Adipocyte (in vitro differentiated cells): ENCODE results near the gene DAAM1.

Source experiments
- DNase-seq: peaks from one replicate; pipeline ENCODE4 v3.0.0-alpha.2; 2015; ENCODE audit warnings: low read depth
- H3K27me3 ChIP-seq: replicated peaks from 2 replicates; pipeline ENCODE4 v1.7.0; 2013; ENCODE audit warnings: mild to moderate bottlenecking, low read length, moderate library complexity; ENCODE audit not compliant: control insufficient read depth, insufficient read depth
- H3K36me3 ChIP-seq: 2 replicates; pipeline ENCODE4 v1.7.0; 2013; ENCODE audit warnings: low read length, mild to moderate bottlenecking, moderate library complexity; ENCODE audit not compliant: control insufficient read depth, insufficient read depth, severe bottlenecking
- H3K4me1 ChIP-seq: 2 replicates; pipeline ENCODE4 v1.7.0; 2013; ENCODE audit warnings: mild to moderate bottlenecking, low read length, moderate library complexity; ENCODE audit not compliant: control insufficient read depth, insufficient read depth
- H3K4me3 ChIP-seq: 2 replicates; pipeline ENCODE4 v1.7.0; 2013; ENCODE audit warnings: mild to moderate bottlenecking, low read length, moderate library complexity
- H3K9ac ChIP-seq: 2 replicates; pipeline ENCODE4 v1.7.0; 2013; ENCODE audit warnings: mild to moderate bottlenecking, low read length, moderate library complexity
- H3K9me3 ChIP-seq: 2 replicates; pipeline ENCODE4 v1.7.0; 2013; ENCODE audit warnings: mild to moderate bottlenecking, low read length, moderate library complexity; ENCODE audit not compliant: control insufficient read depth

Gene DAAM1

GRCh38 chr14:59187802-59188460 lies 536 bp upstream of the DAAM1 start:
- Histone ChIP-seq H3K4me3 (peak overlapping the region; percentile 95), H3K27me3 (no peaks in the 10 kb centered on the region), H3K9ac (peak overlapping the region; percentile 89), H3K36me3 (no peaks in the 10 kb centered on the region), H3K4me1 (peaks cover 16% of the 10 kb centered on the region), H3K9me3 (no peaks in the 10 kb centered on the region)
- DNase-seq = peak; percentile 53

GRCh38 chr14:59189091-59189785 lies 771 bp downstream of the DAAM1 start:
- H3K9ac ChIP-seq = peak overlapping the region; percentile 88
- H3K27me3 ChIP-seq = no peaks in the 10 kb centered on the region
- H3K36me3 ChIP-seq = no peaks in the 10 kb centered on the region
- H3K4me1 ChIP-seq = peaks cover 14% of the 10 kb centered on the region
- peak; percentile 74 for DNase-seq
- peak overlapping the region; percentile 95 for H3K4me3 ChIP-seq
- H3K9me3 ChIP-seq = no peaks in the 10 kb centered on the region

GRCh38 chr14:59189786-59190368 lies 1.4 kb downstream of the DAAM1 start:
- Histone ChIP-seq H3K27me3 (no peaks in the 10 kb centered on the region), H3K4me3 (peak overlapping the region; percentile 95), H3K9me3 (no peaks in the 10 kb centered on the region), H3K4me1 (peaks cover 12% of the 10 kb centered on the region), H3K9ac (peak overlapping the region; percentile 88), H3K36me3 (no peaks in the 10 kb centered on the region)
- DNase-seq = peak; percentile 92

- Histone ChIP-seq H3K36me3 (no peaks in the 10 kb centered on the region), H3K9me3 (no peaks in the 10 kb centered on the region), H3K4me1 (peaks cover 12% of the 10 kb centered on the region), H3K27me3 (no peaks in the 10 kb centered on the region), H3K9ac (peak overlapping the region; percentile 88), H3K4me3 (peak overlapping the region; percentile 95)
- peak; percentile 25 for DNase-seq
These were observed 1.9 kb downstream of the DAAM1 start for GRCh38 chr14:59190372-59190771.

- Histone ChIP-seq H3K9ac (no peak overlapping the region), H3K9me3 (no peaks in the 10 kb centered on the region), H3K4me3 (no peak overlapping the region), H3K27me3 (no peaks in the 10 kb centered on the region), H3K4me1 (peaks cover 13% of the 10 kb centered on the region), H3K36me3 (no peaks in the 10 kb centered on the region)
- no peak for DNase-seq
These were observed 7.4 kb downstream of the DAAM1 start for GRCh38 chr14:59195912-59196311.

GRCh38 chr14:59197695-59198262 lies 9.3 kb downstream of the DAAM1 start:
- Histone ChIP-seq H3K27me3 (no peaks in the 10 kb centered on the region), H3K9me3 (no peaks in the 10 kb centered on the region), H3K36me3 (no peaks in the 10 kb centered on the region), H3K4me1 (peaks cover 13% of the 10 kb centered on the region), H3K9ac (no peak overlapping the region), H3K4me3 (no peak overlapping the region)
- no peak for DNase-seq

- no peak for DNase-seq
- Histone ChIP-seq H3K4me3 (no peak overlapping the region), H3K27me3 (no peaks in the 10 kb centered on the region), H3K36me3 (no peaks in the 10 kb centered on the region), H3K4me1 (peaks cover 13% of the 10 kb centered on the region), H3K9me3 (no peaks in the 10 kb centered on the region), H3K9ac (no peak overlapping the region)
These were observed 10.7 kb downstream of the DAAM1 start for GRCh38 chr14:59199205-59199604.

- DNase-seq = peak; percentile 34
- peaks cover 13% of the 10 kb centered on the region for H3K4me1 ChIP-seq
- H3K27me3 ChIP-seq = no peaks in the 10 kb centered on the region
- H3K9ac ChIP-seq = no peak overlapping the region
- no peaks in the 10 kb centered on the region for H3K9me3 ChIP-seq
- H3K4me3 ChIP-seq = no peak overlapping the region
- no peaks in the 10 kb centered on the region for H3K36me3 ChIP-seq
These were observed 11.1 kb downstream of the DAAM1 start for GRCh38 chr14:59199614-59200013.

- Histone ChIP-seq H3K4me1 (peaks cover 13% of the 10 kb centered on the region), H3K4me3 (no peak overlapping the region), H3K9ac (no peak overlapping the region), H3K36me3 (no peaks in the 10 kb centered on the region), H3K27me3 (no peaks in the 10 kb centered on the region), H3K9me3 (no peaks in the 10 kb centered on the region)
- DNase-seq = no peak
These were observed 11.7 kb downstream of the DAAM1 start for GRCh38 chr14:59200195-59200594.

GRCh38 chr14:59202031-59202430 lies 13.6 kb downstream of the DAAM1 start:
- Histone ChIP-seq H3K9ac (no peak overlapping the region), H3K36me3 (no peaks in the 10 kb centered on the region)
- no peak for DNase-seq

GRCh38 chr14:59204305-59204704 lies 15.8 kb downstream of the DAAM1 start:
- H3K36me3 ChIP-seq = no peaks in the 10 kb centered on the region
- no peaks in the 10 kb centered on the region for H3K27me3 ChIP-seq
- H3K9ac ChIP-seq = no peak overlapping the region
- H3K4me1 ChIP-seq = peaks cover 9% of the 10 kb centered on the region
- no peak overlapping the region for H3K4me3 ChIP-seq
- no peaks in the 10 kb centered on the region for H3K9me3 ChIP-seq
- DNase-seq = no peak

More at GRCh38 chr14:59202031-59202430, 13.6 kb downstream of the DAAM1 start:
- no peaks in the 10 kb centered on the region for H3K27me3 ChIP-seq
- H3K9me3 ChIP-seq = no peaks in the 10 kb centered on the region
- H3K4me3 ChIP-seq = no peak overlapping the region
- peaks cover 13% of the 10 kb centered on the region for H3K4me1 ChIP-seq
